Parathyroid adenoma (tissue), 2 donors: ENCODE measurements around the gene TMEM179B.

Experiments used
- H2AFZ ChIP-seq: fragments of 300-600 bp; sonication (generic); one replicate; pipeline ENCODE4 v1.7.0; 2017; ENCODE audit warnings: antibody characterized with exemption, mild to moderate bottlenecking
- H3K27ac ChIP-seq: fragments of 300-600 bp; sonication (generic); one replicate; pipeline ENCODE4 v1.7.0; 2017
- H3K27me3 ChIP-seq: fragments of 300-600 bp; sonication (generic); one replicate; pipeline ENCODE4 v1.7.0; 2017; ENCODE audit warnings: low read length; ENCODE audit not compliant: control insufficient read depth, insufficient read depth
- H3K36me3 ChIP-seq: fragments of 300-600 bp; sonication (generic); one replicate; pipeline ENCODE4 v1.7.0; 2017; ENCODE audit warnings: low read length; ENCODE audit not compliant: control insufficient read depth, insufficient read depth
- H3K4me1 ChIP-seq: fragments of 300-600 bp; sonication (generic); one replicate; pipeline ENCODE4 v1.7.0; 2017; ENCODE audit warnings: control low read depth
- H3K4me2 ChIP-seq: fragments of 300-600 bp; sonication (generic); one replicate; pipeline ENCODE4 v1.7.0; 2017; ENCODE audit warnings: low read length
- H3K4me3 ChIP-seq: fragments of 300-600 bp; sonication (generic); one replicate; pipeline ENCODE4 v1.7.0; 2017; ENCODE audit warnings: low read depth, low read length
- H3K79me2 ChIP-seq: fragments of 300-600 bp; sonication (generic); one replicate; pipeline ENCODE4 v1.7.0; 2017; ENCODE audit warnings: control low read depth
- H3K9ac ChIP-seq: fragments of 300-600 bp; sonication (generic); one replicate; pipeline ENCODE4 v1.7.0; 2017; ENCODE audit warnings: mild to moderate bottlenecking
- H3K9me3 ChIP-seq: fragments of 300-600 bp; sonication (generic); one replicate; pipeline ENCODE4 v1.7.0; 2017; ENCODE audit warnings: low read length; ENCODE audit not compliant: control insufficient read depth
- CTCF ChIP-seq: fragments of 300-600 bp; sonication (generic); IDR thresholded peaks from one replicate; pipeline ENCODE4 v1.7.0; 2017; ENCODE audit warnings: antibody characterized with exemption, mild to moderate bottlenecking
- donor health status: primary hyperparathyroidism.

TMEM179B gene

GRCh38 chr11:62832336-62833234, 45.4 kb downstream of the TMEM179B start, which contains the start of gene TEX54:
TEX54 (minus strand) TSS chr11:62832841.
- peak within 1 kb of the TSS; percentile 93 for H3K4me2 ChIP-seq
- TF ChIP-seq CTCF = no peak
- no peaks in the 10 kb centered on the region for H3K9me3 ChIP-seq
- no peaks in the 10 kb centered on the region for H3K36me3 ChIP-seq
- peaks cover 6% of the 10 kb centered on the region for H3K79me2 ChIP-seq
- H3K27me3 ChIP-seq = no peaks in the 10 kb centered on the region
- H2AFZ ChIP-seq = peak within 1 kb of the TSS; percentile 65
- peak within 1 kb of the TSS; percentile 82 for H3K27ac ChIP-seq
- H3K9ac ChIP-seq = peak within 1 kb of the TSS; percentile 20
- peak within 1 kb of the TSS; percentile 94 for H3K4me3 ChIP-seq
- H3K4me1 ChIP-seq = peaks cover 4% of the 10 kb centered on the region

- Histone ChIP-seq H3K4me2 (no peak overlapping the region), H3K9me3 (no peaks in the 10 kb centered on the region), H3K27ac (no peak overlapping the region), H2AFZ (no peak overlapping the region), H3K36me3 (no peaks in the 10 kb centered on the region), H3K9ac (no peak overlapping the region), H3K27me3 (no peaks in the 10 kb centered on the region), H3K4me3 (no peak overlapping the region), H3K79me2 (peaks cover 4% of the 10 kb centered on the region), H3K4me1 (peaks cover 4% of the 10 kb centered on the region)
- TF ChIP-seq CTCF = no peak
Observed at GRCh38 chr11:62835336-62835735, 48.1 kb downstream of the TMEM179B start.

GRCh38 chr11:62839050-62839945, 52.1 kb downstream of the TMEM179B start, which contains the start of gene WDR74:
WDR74 (minus strand) TSS chr11:62839590; CDS start chr11:62839570, 20 bp downstream.
- Histone ChIP-seq H3K27me3 (no peaks in the 10 kb centered on the region), H3K36me3 (no peaks in the 10 kb centered on the region), H3K4me2 (peak within 1 kb of the TSS; percentile 97), H3K4me1 (peaks cover 8% of the 10 kb centered on the region), H2AFZ (peak within 1 kb of the TSS; percentile 76), H3K9me3 (no peaks in the 10 kb centered on the region), H3K27ac (peak within 1 kb of the TSS; percentile 100), H3K79me2 (no peaks in the 10 kb centered on the region), H3K4me3 (peak within 1 kb of the TSS; percentile 86), H3K9ac (peak within 1 kb of the TSS; percentile 37)
- TF ChIP-seq CTCF = no peak
